Kidney (tissue), 14 donors: ENCODE results near the gene MAGEA6. TPM values are rescaled to one million over a fixed set of nuclear protein-coding genes. Genes with fewer than 3 reads are reported as not detected.
"Not testable (repeated sequence)": the region's sequence is repeated elsewhere in the genome, so short reads cannot be mapped to it uniquely, and the experiment has no call there.

Source experiments
- DNase-seq, 5 donors: peaks; one replicate each; pipeline ENCODE4 v3.0.0-alpha.2; 2013 to 2020
- FAIRE-seq: peaks from 2 replicates; lab custom pipeline; 2012; peaks lifted over from hg19 to GRCh38; lab: Jason Lieb, UNC
- H3K27ac ChIP-seq, 2 donors: one replicate each; pipeline ENCODE4 v1.7.0; 2013; ENCODE audit warnings: low read depth in 2 of 2, low read length in 2 of 2, inconsistent platforms in 1 of 2
- H3K27me3 ChIP-seq: one replicate; pipeline ENCODE4 v1.7.1; 2013; ENCODE audit warnings: low read length, inconsistent platforms; ENCODE audit not compliant: control insufficient read depth, insufficient read depth
- H3K36me3 ChIP-seq, 3 donors: one replicate each; pipeline versions ENCODE4 v1.7.0 to v1.7.1; 2013; ENCODE audit warnings: low read length in 3 of 3, control low read depth in 1 of 3, inconsistent platforms in 1 of 3; ENCODE audit not compliant: insufficient read depth in 3 of 3, control insufficient read depth in 2 of 3
- H3K4me1 ChIP-seq, 3 donors: one replicate each; pipeline versions ENCODE4 v1.7.0 to v1.7.1; 2013; ENCODE audit warnings: low read length in 3 of 3, inconsistent platforms in 1 of 3, low read depth in 1 of 3; ENCODE audit not compliant: control insufficient read depth in 2 of 3, insufficient read depth in 2 of 3
- H3K4me3 ChIP-seq, 3 donors: one replicate each; pipeline versions ENCODE4 v1.7.0 to v1.8.1; 2013; ENCODE audit warnings: low read length in 3 of 3, control low read depth in 1 of 3, inconsistent platforms in 1 of 3
- H3K9ac ChIP-seq, 3 donors: one replicate each; pipeline versions ENCODE4 v1.7.0 to v1.7.1; 2013; ENCODE audit warnings: low read length in 3 of 3, control low read depth in 1 of 3, inconsistent platforms in 1 of 3
- H3K9me3 ChIP-seq, 3 donors: one replicate each; pipeline versions ENCODE4 v1.7.0 to v1.7.1; 2013; ENCODE audit warnings: low read length in 3 of 3, control low read depth in 1 of 3, inconsistent platforms in 1 of 3; ENCODE audit not compliant: control insufficient read depth in 2 of 3, insufficient read depth in 1 of 3
- intact Hi-C: fragments of 100-400 bp; cut with DNase I; formaldehyde crosslinking; loops from one replicate; pipeline ENCODE4 v1.11.1; 2022
- polyA plus RNA-seq: library from polyadenylated mRNA; stranded (reverse); fragments of 350-450 nt; fragmentation: Illumina TruSeq; extraction: RNeasy Lipid Tissue Mini Kit (QIAGEN cat#74804); gene quantifications from one replicate; pipeline ENCODE4 v1.2.3, GENCODE V29; 2014; ENCODE audit warnings: low read depth, low replicate concordance; ENCODE audit not compliant: insufficient read depth
- total RNA-seq: library from RNA; stranded (reverse); fragmentation: NEBNext Ultra II Directional; extraction: Animal tissue kit (Norgen Biotek cat#: 25700); gene quantifications from one replicate; pipeline ENCODE4 v1.2.1, GENCODE V29; 2021
- TF ChIP-seq, protein P1 (sequence below): IDR thresholded peaks from 3 replicates; pipeline ENCODE4 v1.5.1; 2012; ENCODE audit warnings: mild to moderate bottlenecking, moderate library complexity, borderline replicate concordance; ENCODE audit not compliant: insufficient read depth; ENCODE audit errors: extremely low read depth
- donor health status: control.
- donor health status: control.
- donor health status: control.
- donor health status: control.
- donor health status: control.
- donor health status: DM: yes; HTN: yes; CAD: no.
- donor health status: Normal renal cell carcinoma (clear cell type).

MAGEA6 gene
- total and polyA plus RNA-seq, 2 donors from 2014 or later, result not detected

DNA sequence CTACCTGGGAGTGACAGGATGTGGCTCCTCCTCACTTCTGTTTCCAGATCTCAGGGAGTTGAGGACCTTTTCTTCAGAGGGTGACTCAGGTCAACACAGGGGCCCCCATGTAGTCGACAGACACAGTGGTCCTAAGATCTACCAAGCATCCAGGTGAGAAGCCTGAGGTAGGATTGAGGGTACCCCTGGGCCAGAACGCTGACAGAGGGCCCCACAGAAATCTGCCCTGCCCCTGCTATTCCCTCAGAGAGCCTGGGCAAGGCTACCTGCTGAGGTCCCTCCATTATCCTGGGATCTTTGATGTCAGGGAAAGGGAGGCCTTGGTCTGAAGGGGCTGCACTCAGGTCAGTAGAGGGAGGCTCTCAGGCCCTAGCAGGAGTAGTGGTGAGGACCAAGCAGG, 34.4 kb downstream of the MAGEA6 start:
- Histone ChIP-seq H3K27ac (no peak overlapping the region), H3K36me3 (no peaks in the 10 kb centered on the region), H3K4me1 (no peaks in the 10 kb centered on the region), H3K27me3 (no peaks in the 10 kb centered on the region), H3K9me3 (no peaks in the 10 kb centered on the region), H3K4me3 (no peak overlapping the region), H3K9ac (no peak overlapping the region)
- FAIRE-seq (no peak), DNase-seq (peak in 1 of 5 donors; percentile 18)
- TF ChIP-seq, protein P1, sequence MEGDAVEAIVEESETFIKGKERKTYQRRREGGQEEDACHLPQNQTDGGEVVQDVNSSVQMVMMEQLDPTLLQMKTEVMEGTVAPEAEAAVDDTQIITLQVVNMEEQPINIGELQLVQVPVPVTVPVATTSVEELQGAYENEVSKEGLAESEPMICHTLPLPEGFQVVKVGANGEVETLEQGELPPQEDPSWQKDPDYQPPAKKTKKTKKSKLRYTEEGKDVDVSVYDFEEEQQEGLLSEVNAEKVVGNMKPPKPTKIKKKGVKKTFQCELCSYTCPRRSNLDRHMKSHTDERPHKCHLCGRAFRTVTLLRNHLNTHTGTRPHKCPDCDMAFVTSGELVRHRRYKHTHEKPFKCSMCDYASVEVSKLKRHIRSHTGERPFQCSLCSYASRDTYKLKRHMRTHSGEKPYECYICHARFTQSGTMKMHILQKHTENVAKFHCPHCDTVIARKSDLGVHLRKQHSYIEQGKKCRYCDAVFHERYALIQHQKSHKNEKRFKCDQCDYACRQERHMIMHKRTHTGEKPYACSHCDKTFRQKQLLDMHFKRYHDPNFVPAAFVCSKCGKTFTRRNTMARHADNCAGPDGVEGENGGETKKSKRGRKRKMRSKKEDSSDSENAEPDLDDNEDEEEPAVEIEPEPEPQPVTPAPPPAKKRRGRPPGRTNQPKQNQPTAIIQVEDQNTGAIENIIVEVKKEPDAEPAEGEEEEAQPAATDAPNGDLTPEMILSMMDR, result no peak
- intact Hi-C loops, result no loop called here

DNA sequence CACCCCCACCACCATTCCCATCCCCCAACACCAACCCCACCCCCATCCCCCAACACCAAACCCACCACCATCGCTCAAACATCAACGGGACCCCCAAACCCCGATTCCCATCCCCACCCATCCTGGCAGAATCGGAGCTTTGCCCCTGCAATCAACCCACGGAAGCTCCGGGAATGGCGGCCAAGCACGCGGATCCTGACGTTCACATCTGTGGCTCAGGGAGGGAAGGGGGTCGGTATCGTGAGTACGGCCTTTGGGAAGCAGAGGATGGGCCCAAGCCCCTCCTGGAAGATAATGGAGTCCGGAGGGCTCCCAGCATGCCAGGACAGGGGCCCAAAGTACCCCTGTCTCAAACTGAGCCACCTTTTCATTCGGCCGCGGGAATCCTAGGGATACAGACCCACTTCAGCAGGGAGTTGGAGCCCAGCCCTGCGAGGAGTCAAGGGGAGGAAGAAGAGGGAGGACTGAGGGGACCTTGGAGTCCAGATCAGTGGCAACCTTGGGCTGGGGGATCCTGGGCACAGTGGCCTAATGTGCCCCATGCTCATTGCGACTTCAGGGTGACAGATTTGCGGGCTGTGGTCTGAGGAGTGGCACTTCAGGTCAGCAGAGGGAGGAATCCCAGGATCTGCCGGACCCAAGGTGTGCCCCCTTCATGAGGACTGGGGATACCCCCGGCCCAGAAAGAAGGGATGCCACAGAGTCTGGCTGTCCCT, 35.2 kb downstream of the MAGEA6 start:
- H3K27me3 ChIP-seq, intact Hi-C loops, H3K27ac ChIP-seq, FAIRE-seq, H3K36me3 ChIP-seq, H3K9me3 ChIP-seq, H3K4me1 ChIP-seq, H3K4me3 ChIP-seq, H3K9ac ChIP-seq: not testable (repeated sequence)
- peak in 1 of 5 donors; percentile 29 for DNase-seq

DNA sequence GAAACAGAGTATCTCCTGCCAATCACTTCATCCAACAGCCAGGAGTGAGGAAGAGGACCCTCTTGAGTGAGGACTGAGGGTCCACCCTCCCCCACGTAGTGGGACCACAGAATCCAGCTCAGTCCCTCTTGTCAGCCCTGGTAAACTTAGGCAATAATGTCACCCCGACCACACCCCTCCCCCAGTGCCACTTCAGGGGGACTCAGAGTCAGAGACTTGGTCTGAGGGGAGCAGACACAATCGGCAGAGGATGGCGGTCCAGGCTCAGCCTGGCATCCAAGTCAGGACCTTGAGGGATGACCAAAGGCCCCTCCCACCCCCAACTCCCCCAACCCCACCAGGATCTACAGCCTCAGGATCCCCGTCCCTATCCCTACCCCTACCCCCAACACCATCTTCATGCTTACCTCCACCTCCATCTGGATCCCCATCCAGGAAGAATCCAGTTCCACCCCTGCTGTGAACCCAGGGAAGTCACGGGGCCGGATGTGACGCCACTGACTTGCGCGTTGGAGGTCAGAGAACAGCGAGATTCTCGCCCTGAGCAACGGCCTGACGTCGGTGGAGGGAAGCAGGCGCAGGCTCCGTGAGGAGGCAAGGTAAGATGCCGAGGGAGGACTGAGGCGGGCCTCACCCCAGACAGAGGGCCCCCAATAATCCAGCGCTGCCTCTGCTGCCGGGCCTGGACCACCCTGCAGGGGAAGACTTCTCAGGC, 36.1 kb downstream of the MAGEA6 start, which contains the start of the genes CSAG1 and MAGEA12:
Gene CSAG1 (minus strand): TSS at position 461 of the 715 bp plus-strand sequence. CDS start 1,261 bp downstream, outside the sequence.
Gene MAGEA12 (plus strand): TSS at position 497 of the 715 bp plus-strand sequence. CDS start 2,405 bp downstream, outside the sequence.
- no peak within 1 kb of the TSS for H3K9ac ChIP-seq
- FAIRE-seq, result no peak
- no peaks in the 10 kb centered on the region for H3K36me3 ChIP-seq
- TF ChIP-seq, protein P1, result no peak
- H3K9me3 ChIP-seq, result no peaks in the 10 kb centered on the region
- no peaks in the 10 kb centered on the region for H3K27me3 ChIP-seq
- H3K4me3 ChIP-seq, result no peak within 1 kb of the TSS
- intact Hi-C loops, result no loop called here
- H3K4me1 ChIP-seq, result no peaks in the 10 kb centered on the region
- peak in 1 of 5 donors; percentile 49 for DNase-seq
- no peak within 1 kb of the TSS for H3K27ac ChIP-seq

DNA sequence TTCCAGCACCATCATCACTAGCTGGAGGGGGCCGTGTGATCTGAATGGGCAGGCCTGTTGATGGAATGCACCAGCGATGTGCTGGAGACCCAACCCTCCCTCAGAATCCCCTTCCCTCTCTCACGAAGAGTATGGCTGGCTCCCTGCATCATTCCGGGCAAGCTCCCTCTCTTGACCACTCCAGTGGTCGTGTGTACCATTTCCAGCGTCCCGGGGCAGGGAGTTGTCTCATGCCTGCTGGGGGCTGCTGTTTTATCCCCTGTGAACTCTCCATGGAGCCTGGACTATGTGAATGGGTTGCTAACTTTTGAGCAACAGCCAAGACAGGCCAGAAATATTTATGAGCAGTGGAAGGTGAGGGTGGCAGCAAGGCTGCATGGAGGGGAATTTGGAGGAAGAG, 44.1 kb downstream of the MAGEA6 start:
- H3K27me3 ChIP-seq, result no peaks in the 10 kb centered on the region
- intact Hi-C loops, result no loop called here
- no peak overlapping the region for H3K27ac ChIP-seq
- FAIRE-seq (no peak), DNase-seq (peak in 1 of 5 donors; percentile 34)
- H3K36me3 ChIP-seq, result no peaks in the 10 kb centered on the region
- no peaks in the 10 kb centered on the region for H3K9me3 ChIP-seq
- TF ChIP-seq, protein P1, result no peak
- no peak overlapping the region for H3K9ac ChIP-seq
- H3K4me1 ChIP-seq, result no peaks in the 10 kb centered on the region
- H3K4me3 ChIP-seq, result no peak overlapping the region
